Stimulated activated CD4-positive, alpha-beta T cell treated with anti-CD3 and anti-CD28 coated beads, Interleukin-2, amount 100 ng/mL, for 24 hours (primary cell): ENCODE results near the gene MINDY4.
A peak's percentile ranks its signal among the peaks of the same experiment; 100 is the strongest.

ENCODE experiments used
- DNase-seq, 2 donors: peaks; one replicate each; pipeline ENCODE4 v3.0.0-alpha.2; 2020

MINDY4 gene

DNA sequence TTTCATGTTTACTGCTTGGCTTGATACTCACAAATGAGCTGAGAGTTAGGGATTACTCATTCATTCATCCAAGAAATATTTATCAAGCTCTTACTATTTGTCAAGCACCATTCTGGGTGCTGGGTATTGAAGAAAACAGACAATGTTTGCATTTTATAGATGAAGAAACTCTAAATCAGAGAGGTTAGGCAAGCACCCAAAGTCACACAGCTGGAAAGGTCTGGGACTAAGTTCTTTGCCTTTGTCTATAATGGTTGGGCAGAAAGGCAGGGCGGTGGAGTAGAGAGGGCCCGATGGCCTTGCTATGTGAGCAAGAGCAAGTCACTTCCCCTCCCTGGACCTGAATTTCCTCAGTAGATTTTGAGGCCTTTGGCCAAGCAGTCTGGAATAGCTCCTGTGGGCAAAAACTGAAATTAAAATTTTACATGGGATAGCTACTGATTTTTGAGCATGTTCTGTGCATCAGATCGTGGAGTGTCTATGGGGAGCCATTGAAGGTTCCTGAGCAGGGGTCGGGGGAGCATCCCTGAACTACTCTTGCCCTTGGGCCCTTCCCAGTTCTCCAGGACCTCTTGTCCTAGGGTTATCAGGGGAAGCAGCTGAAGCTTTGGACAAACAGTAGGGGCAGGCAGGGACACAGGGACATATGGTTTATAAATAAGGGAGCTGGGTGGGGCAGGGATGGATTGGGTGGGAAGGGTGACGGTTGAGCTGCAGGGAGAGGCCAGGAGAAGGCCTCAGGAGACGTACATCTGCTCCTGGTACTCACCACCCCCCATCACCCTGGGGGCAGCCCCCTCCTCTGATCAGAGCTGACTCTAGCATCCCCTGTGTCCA lies 163.7 kb downstream of the MINDY4 start:
- DNase-seq: no peak

DNA sequence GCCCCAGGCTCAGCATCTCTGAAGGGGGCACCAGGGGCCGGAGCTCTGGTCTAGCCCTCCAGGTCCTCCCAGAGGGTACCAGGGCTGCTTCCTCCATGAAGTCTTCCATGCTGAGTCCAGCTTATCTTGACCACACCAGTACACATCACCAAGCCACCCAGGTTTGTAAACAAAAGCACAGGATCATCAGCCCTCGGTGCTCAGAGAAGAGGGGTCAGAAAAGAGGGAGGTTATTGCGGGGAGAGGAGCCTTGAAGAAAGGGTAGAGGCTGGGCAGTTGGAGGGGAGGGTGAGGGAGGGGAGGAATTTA lies 164.3 kb downstream of the MINDY4 start:
- DNase-seq: no peak

DNA sequence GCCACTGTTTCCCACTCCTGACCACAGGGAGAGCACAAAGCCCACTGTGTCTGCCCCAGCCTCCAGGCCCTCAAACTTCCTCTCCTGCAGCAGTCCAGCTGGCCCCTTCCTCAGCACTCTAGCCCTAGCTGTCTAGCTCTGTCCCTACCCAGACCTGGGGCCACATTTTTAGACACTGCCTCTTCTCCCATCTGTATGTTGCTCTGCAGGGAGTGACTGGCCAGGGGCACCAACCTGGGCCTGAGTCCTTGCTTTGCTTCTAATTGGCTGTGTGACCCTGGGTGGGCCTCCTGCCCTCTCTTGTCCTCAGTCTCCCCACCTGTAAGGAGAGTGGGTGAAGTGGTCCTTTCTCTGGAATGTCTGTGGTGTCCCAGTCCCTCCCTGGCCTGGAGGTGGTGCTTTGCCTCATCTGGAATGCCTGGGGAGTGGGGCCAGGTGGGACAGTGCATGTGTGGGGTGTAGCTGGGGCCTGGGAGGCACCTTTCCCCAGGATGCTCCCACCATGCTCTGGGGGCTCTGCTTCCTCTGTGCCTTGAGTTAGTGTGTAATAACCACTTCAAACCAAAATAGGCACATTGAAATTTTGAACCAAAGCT lies 165.5 kb downstream of the MINDY4 start:
- no peak for DNase-seq

DNA sequence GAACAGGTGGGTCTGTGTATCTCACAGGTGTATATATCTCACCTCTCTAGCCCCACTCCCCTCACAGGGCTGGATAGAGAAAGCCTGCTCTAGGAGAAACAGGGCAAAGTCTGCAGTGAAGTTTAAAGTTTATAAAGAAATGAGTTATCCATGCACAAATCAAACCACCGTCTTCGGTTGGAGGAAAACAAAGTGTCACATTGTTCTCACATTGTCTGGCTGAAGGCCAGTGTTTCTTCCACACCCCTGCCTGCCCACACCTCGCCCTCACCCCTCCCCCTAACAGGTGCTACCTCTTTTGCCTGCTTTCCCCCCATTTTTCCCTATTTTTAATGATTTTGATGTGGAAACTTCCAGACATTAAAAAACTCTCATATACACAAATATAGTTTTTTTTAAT lies 166.2 kb downstream of the MINDY4 start:
- no peak for DNase-seq

- DNase-seq: peak; percentile 71 to 82
These were observed 167.5 kb downstream of the MINDY4 start for GRCh38 chr7:30938435-30939316.

- no peak for DNase-seq
These were observed 170.5 kb downstream of the MINDY4 start for GRCh38 chr7:30941582-30942323.
